Pancreas (tissue), 10 donors: ENCODE measurements around the gene NXN. TPM values are rescaled to one million over a fixed set of nuclear protein-coding genes. Genes with fewer than 3 reads are reported as not detected.
"Not testable (repeated sequence)": the region's sequence is repeated elsewhere in the genome, so short reads cannot be mapped to it uniquely, and the experiment has no call there.

Source experiments
- ATAC-seq, 4 donors: fragments of 200-7000 bp; cut with Tn5 transposase; one replicate each; pipeline versions ENCODE4 v1.8.0 to v1.9.1; 2020; ENCODE audit warnings: mild to moderate bottlenecking in 4 of 4, moderate library complexity in 4 of 4
- DNase-seq, 6 donors: peaks; one replicate each; pipeline ENCODE4 v3.0.0-alpha.2; 2020
- FAIRE-seq: peaks from 2 replicates; lab custom pipeline; 2012; peaks lifted over from hg19 to GRCh38; lab: Jason Lieb, UNC
- H3K27ac ChIP-seq, 4 donors: fragments of 200-600 bp; sonication (generic); 1 replicate in 3 of 4; 2 replicates in 1 of 4; pipeline versions ENCODE4 v1.5.0 to v1.8.0; 2020
- H3K27me3 ChIP-seq, 4 donors: fragments of 200-600 bp; one replicate each; pipeline ENCODE4 v1.8.0; 2021
- H3K36me3 ChIP-seq, 3 donors: fragments of 200-600 bp; sonication (generic) in 1 of 3; one replicate each; pipeline versions ENCODE4 v1.5.0 to v1.8.0; 2020 to 2021
- H3K4me1 ChIP-seq, 3 donors: fragments of 200-600 bp; one replicate each; pipeline ENCODE4 v1.8.0; 2021
- H3K4me3 ChIP-seq, 4 donors: fragments of 200-600 bp; sonication (generic) in 2 of 4; one replicate each; pipeline versions ENCODE4 v1.5.0 to v1.8.0; 2020 to 2021
- H3K9me3 ChIP-seq, 4 donors: fragments of 200-600 bp; one replicate each; pipeline ENCODE4 v1.8.0; 2021
- CTCF ChIP-seq, 4 donors: fragments of 200-600 bp; sonication (generic) in 3 of 4; IDR thresholded peaks; one replicate each; pipeline versions ENCODE4 v1.5.0 to v1.8.0; 2021; ENCODE audit warnings: antibody characterized with exemption in 4 of 4
- WGBS, 2 donors: extraction: QIAGEN DNeasy Blood & Tissue Kit; methylation state at CpG; one replicate each; pipeline ENCODE4 v1.1.7; 2013; 5-methylcytosine and 5-hydroxymethylcytosine counted together
- intact Hi-C, 3 donors: fragments of 100-400 bp; cut with DNase I; formaldehyde crosslinking; loops; one replicate each; pipeline versions ENCODE4 v1.11.1 to v1.14.2; 2022
- polyA plus RNA-seq, 2 donors: library from polyadenylated mRNA; stranded (reverse); fragments of 200-250 nt; gene quantifications; one replicate each; pipeline ENCODE4 v1.2.3, GENCODE V29; 2013
- total RNA-seq, 6 donors: library from RNA; stranded (reverse); fragmentation: NEBNext Ultra II Directional in 4 of 6; extraction: Animal tissue kit (Norgen Biotek cat#: 25700) in 4 of 6; gene quantifications; one replicate each; pipeline versions ENCODE4 v1.2.1 to v1.2.4, GENCODE V29; 2021 to 2023
- donor health status: healthy with polysubstance abuse.
- donor health status: DM: no; HTN: no; CAD: no; lungs with moderate emphysema.
- donor health status: DM: no; HTN: no; CAD: no.
- donor health status: control.
- donor health status: control.
- donor health status: Bipolar disorder and iron deficiency.
- donor health status: DM: yes; HTN: yes; CAD: no.
- donor health status: DM: no; HTN: no; CAD: no.
- donor health status: DM: no; HTN: no; CAD: no.
- donor health status: DM: yes; HTN: yes; CAD: no.

The NXN gene
- total and polyA plus RNA-seq, 8 donors: 17.4 to 35.0 (median 29.4) TPM

DNA sequence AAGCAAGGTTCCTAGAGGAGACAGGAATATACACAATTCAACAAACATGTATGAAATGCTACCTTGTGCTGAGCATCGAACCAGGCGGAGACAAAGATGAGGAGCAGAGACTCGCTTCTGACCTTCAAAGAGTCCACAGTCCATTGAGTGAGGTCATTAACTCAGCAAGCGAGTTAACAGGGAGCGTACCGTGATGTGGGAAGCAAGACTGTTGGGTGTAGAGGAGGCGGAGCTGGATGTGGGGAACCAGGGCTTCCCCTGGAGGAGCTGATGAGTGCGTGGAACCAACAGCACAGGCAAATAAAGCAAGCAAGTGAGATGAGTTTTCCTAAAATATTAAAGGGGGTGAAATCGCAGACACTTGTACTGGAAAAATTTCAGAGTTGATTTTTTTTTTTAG lies 65.0 kb downstream of the NXN start:
- Histone ChIP-seq H3K9me3 (no peaks in the 10 kb centered on the region), H3K27me3 (no peaks in the 10 kb centered on the region), H3K4me3 (no peak overlapping the region), H3K4me1 (peaks cover 0 to 5% (median 0%) of the 10 kb centered on the region in 3 donors), H3K36me3 (no peaks in the 10 kb centered on the region), H3K27ac (no peak overlapping the region)
- FAIRE-seq (no peak), ATAC-seq (no peak), DNase-seq (no peak)
- no peak for TF ChIP-seq CTCF (IDR thresholded peaks at IDR 0.05)
- WGBS, 2 donors: 93 to 98% methylated on average over 9 of the region's 9 CpGs
- intact Hi-C loops: no loop called here

- Histone ChIP-seq H3K4me1 (peaks cover 0 to 5% (median 0%) of the 10 kb centered on the region in 3 donors), H3K4me3 (no peak overlapping the region), H3K27ac (no peak overlapping the region), H3K27me3 (no peaks in the 10 kb centered on the region), H3K36me3 (no peaks in the 10 kb centered on the region), H3K9me3 (no peaks in the 10 kb centered on the region)
- no peak for TF ChIP-seq CTCF (IDR thresholded peaks at IDR 0.05)
- no peak for ATAC-seq
- 88 to 96% methylated on average over 7 of the region's 7 CpGs for WGBS, 2 donors
- FAIRE-seq: no peak
- intact Hi-C loops: no loop called here
- no peak for DNase-seq
Observed at GRCh38 chr17:913207-913606, 66.4 kb downstream of the NXN start.

DNA sequence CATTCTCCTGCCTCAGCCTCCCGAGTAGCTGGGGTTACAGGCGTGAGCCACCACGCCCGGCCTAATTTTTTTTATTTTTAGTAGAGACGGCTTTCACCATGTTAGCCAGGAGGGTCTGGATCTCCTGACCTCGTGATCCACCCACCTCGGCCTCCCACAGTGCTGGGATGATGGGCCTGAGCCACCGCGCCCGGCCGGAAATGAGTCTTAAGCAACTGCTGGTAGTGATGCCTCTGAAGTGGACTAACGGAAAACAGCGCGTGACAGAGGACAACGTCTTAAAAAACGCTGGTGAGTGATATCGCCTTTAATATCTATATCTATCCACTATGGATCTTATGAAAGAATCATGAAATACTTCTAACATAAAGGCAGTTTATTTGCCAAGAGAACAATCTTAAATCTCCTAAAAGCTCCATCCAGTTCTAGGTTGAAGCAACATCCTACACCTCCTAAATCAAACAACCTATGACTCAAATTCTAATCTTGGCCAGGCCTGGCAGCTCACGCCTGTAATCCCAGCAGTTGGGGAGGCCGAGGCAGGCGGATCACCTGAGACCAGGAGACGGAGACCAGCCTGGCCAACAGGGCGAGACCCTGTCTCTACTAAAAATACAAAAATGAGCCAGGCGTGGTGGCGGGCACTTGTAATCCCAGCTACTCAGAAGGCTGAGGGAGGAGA lies 69.8 kb downstream of the NXN start:
- Histone ChIP-seq H3K4me3 (no peak overlapping the region), H3K4me1 (no peaks in the 10 kb centered on the region), H3K27me3 (no peaks in the 10 kb centered on the region), H3K9me3 (no peaks in the 10 kb centered on the region), H3K36me3 (no peaks in the 10 kb centered on the region), H3K27ac (no peak overlapping the region)
- FAIRE-seq: no peak
- no peak for DNase-seq
- ATAC-seq: no peak
- WGBS, 2 donors: 89 to 91% methylated on average over 24 of the region's 24 CpGs
- intact Hi-C loops: no loop called here
- TF ChIP-seq CTCF (IDR thresholded peaks at IDR 0.05): no peak

DNA sequence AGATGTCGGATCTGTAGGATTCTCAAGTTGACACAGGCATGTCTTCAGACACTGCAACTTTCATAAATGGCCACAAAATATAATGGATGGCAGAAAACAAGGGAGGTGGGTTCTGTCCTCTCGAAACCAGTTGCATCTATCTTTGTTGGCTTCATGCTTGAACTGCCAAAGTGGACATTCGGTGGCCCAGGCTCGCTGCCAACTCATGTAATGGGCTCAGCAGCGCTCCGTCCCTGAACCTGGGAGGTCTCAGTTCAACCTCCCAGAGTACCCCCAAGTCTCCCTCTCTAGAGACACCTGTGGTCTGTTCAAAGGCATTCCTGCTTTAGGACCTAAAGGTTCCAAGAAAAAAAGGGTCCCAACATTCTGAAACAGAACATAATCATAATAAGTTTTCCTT lies 71.9 kb downstream of the NXN start:
- no peaks in the 10 kb centered on the region for H3K36me3 ChIP-seq
- H3K27me3 ChIP-seq: no peaks in the 10 kb centered on the region
- FAIRE-seq (no peak), ATAC-seq (no peak), DNase-seq (no peak)
- WGBS, 2 donors: 71 to 88% methylated on average over 6 of the region's 6 CpGs
- no peak for TF ChIP-seq CTCF (IDR thresholded peaks at IDR 0.05)
- no peak overlapping the region for H3K27ac ChIP-seq
- H3K4me3 ChIP-seq: no peak overlapping the region
- H3K9me3 ChIP-seq: no peaks in the 10 kb centered on the region
- intact Hi-C loops: no loop called here
- H3K4me1 ChIP-seq: no peaks in the 10 kb centered on the region

DNA sequence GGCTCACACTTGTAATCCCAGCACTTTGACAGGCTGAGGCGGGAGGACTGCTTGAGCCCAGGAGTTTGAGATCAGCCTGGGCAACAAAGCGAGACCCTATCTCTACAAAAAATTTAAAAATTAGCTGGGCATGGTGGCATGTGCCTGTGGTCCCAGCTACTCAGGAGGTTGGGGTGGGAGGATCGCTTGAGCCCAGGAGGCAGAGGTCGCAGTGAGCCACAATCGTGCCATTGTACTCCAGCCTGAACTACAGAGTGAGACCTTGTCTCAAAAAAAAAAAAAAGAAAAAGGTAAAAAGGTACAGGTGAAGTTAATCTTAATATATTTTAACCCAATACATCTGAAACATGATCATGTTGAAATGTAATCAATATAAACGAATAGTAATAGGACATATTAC lies 73.9 kb downstream of the NXN start:
- WGBS, 2 donors: 73 to 84% methylated on average over 6 of the region's 6 CpGs
- H3K9me3 ChIP-seq, DNase-seq, intact Hi-C loops, H3K27me3 ChIP-seq, H3K36me3 ChIP-seq, H3K4me1 ChIP-seq, FAIRE-seq, ATAC-seq, H3K4me3 ChIP-seq, H3K27ac ChIP-seq: not testable (repeated sequence)
